GM23248 (cell line): ENCODE results near the gene PARP9. TPM values are rescaled to one million over a fixed set of nuclear protein-coding genes. Genes with fewer than 3 reads are reported as not detected.

ENCODE experiments used
- DNase-seq: peaks from one replicate; pipeline ENCODE4 v3.0.0-alpha.2; 2015
- H2AFZ ChIP-seq: fragments of 200-600 bp; sonication (generic); 2 replicates; pipeline ENCODE4 v1.6.1; 2016; ENCODE audit warnings: antibody characterized with exemption
- H3F3A ChIP-seq: fragments of 200-600 bp; sonication (generic); 2 replicates; pipeline ENCODE4 v1.6.1; 2016; ENCODE audit warnings: mild to moderate bottlenecking, antibody characterized with exemption, mixed run types; ENCODE audit not compliant: insufficient read depth
- H3K27ac ChIP-seq: fragments of 200-600 bp; sonication (generic); 2 replicates; pipeline ENCODE4 v1.5.1; 2016; ENCODE audit warnings: mild to moderate bottlenecking
- H3K27me3 ChIP-seq: fragments of 200-600 bp; sonication (generic); replicated peaks from 2 replicates; pipeline ENCODE4 v1.6.1; 2016; ENCODE audit warnings: mild to moderate bottlenecking; ENCODE audit not compliant: insufficient read depth
- H3K36me3 ChIP-seq: fragments of 200-600 bp; sonication (generic); 2 replicates; pipeline ENCODE4 v1.6.1; 2016; ENCODE audit warnings: low read depth, mild to moderate bottlenecking
- H3K4me1 ChIP-seq: fragments of 200-600 bp; sonication (generic); 2 replicates; pipeline ENCODE4 v1.6.1; 2016; ENCODE audit warnings: mild to moderate bottlenecking; ENCODE audit not compliant: insufficient read depth
- H3K4me2 ChIP-seq: fragments of 200-600 bp; sonication (generic); one replicate; pipeline ENCODE4 v1.6.1; 2016; ENCODE audit warnings: mild to moderate bottlenecking; ENCODE audit not compliant: unreplicated experiment
- H3K4me3 ChIP-seq: fragments of 200-600 bp; sonication (generic); 2 replicates; pipeline ENCODE4 v1.5.1; 2016; ENCODE audit warnings: mild to moderate bottlenecking
- H3K79me2 ChIP-seq: fragments of 200-600 bp; sonication (generic); 2 replicates; pipeline ENCODE4 v1.6.1; 2016; ENCODE audit warnings: mild to moderate bottlenecking; ENCODE audit not compliant: insufficient read depth
- H3K9ac ChIP-seq: fragments of 200-600 bp; sonication (generic); 2 replicates; pipeline ENCODE4 v1.6.1; 2016; ENCODE audit warnings: mild to moderate bottlenecking
- H3K9me2 ChIP-seq: fragments of 200-600 bp; sonication (generic); 2 replicates; pipeline ENCODE4 v1.6.1; 2016; ENCODE audit warnings: mixed run types, mild to moderate bottlenecking, moderate library complexity; ENCODE audit not compliant: insufficient read depth
- H3K9me3 ChIP-seq: fragments of 200-600 bp; sonication (generic); one replicate; pipeline ENCODE4 v1.6.1; 2017; ENCODE audit warnings: low read depth
- H4K20me1 ChIP-seq: fragments of 200-600 bp; sonication (generic); 2 replicates; pipeline ENCODE4 v1.6.0; 2016; ENCODE audit not compliant: insufficient read depth
- EZH2 ChIP-seq: fragments of 200-600 bp; sonication (generic); IDR thresholded peaks from 2 replicates; pipeline ENCODE4 v1.6.1; 2018; ENCODE audit warnings: antibody characterized with exemption, mild to moderate bottlenecking; ENCODE audit not compliant: insufficient read depth, poor library complexity, severe bottlenecking
- EZH2phosphoT487 ChIP-seq: fragments of 200-600 bp; sonication (generic); IDR thresholded peaks from 2 replicates; pipeline ENCODE4 v1.6.1; 2018; ENCODE audit warnings: antibody characterized with exemption, moderate library complexity, mild to moderate bottlenecking, low read depth; ENCODE audit not compliant: insufficient read depth
- WGBS, 2 experiments: methylation state at CpG; one replicate each; pipeline ENCODE4 v1.1.6; 2015 to 2017; ENCODE audit warnings: low lambda C conversion rate in 2 of 2, low coverage in 1 of 2; ENCODE audit errors: missing lambda C conversion rate in 2 of 2; 5-methylcytosine and 5-hydroxymethylcytosine counted together
- in situ Hi-C: fragments of 300-500 bp; cut with MboI; formaldehyde crosslinking; loops from 2 replicates; pipeline ENCODE4 v1.15.0; 2020
- polyA plus RNA-seq: library from polyadenylated mRNA; unstranded; fragments of >200 nt; fragmentation: Nextera tagmentation; extraction: Ambion mirVana; gene quantifications from 2 replicates; pipeline ENCODE4 v1.2.1, GENCODE V29; 2016
- total RNA-seq: library from RNA; depleted of rRNA; stranded (reverse); fragments of >200 nt; shearing (Covaris generic); gene quantifications from 2 replicates; pipeline ENCODE4 v1.2.3, GENCODE V29; 2014

Gene PARP9
- total and polyA plus RNA-seq, 2 experiments from 2014 or later: 13.7 to 16.4 TPM

GRCh38 chr3:122559906-122560305, 4.2 kb downstream of the PARP9 start:
- no peaks in the 10 kb centered on the region for H3F3A ChIP-seq
- H3K27me3 ChIP-seq: no peaks in the 10 kb centered on the region
- no peak overlapping the region for H3K4me3 ChIP-seq
- WGBS, 2 experiments: 90 to 92% methylated on average over 3 of the region's 3 CpGs
- H3K79me2 ChIP-seq: peaks cover 7% of the 10 kb centered on the region
- H3K4me2 ChIP-seq: no peak overlapping the region
- no peaks in the 10 kb centered on the region; the same call in 1 of the 2 replicates for H3K36me3 ChIP-seq
- no peak overlapping the region for H3K9ac ChIP-seq
- H3K27ac ChIP-seq: no peak overlapping the region
- no peak overlapping the region for H2AFZ ChIP-seq
- no peaks in the 10 kb centered on the region for H3K9me3 ChIP-seq
- no peaks in the 10 kb centered on the region for H4K20me1 ChIP-seq
- in situ Hi-C loops: no loop called here
- H3K4me1 ChIP-seq: peaks cover 13% of the 10 kb centered on the region
- DNase-seq: no peak
- H3K9me2 ChIP-seq: no peaks in the 10 kb centered on the region
- TF ChIP-seq EZH2 (no peak), EZH2phosphoT487 (no peak)

- Histone ChIP-seq H3K36me3 (no peaks in the 10 kb centered on the region; the same call in 1 of the 2 replicates), H3F3A (no peaks in the 10 kb centered on the region), H3K4me1 (peaks cover 10% of the 10 kb centered on the region; the same call in 1 of the 2 replicates), H3K9ac (no peak overlapping the region), H3K79me2 (no peaks in the 10 kb centered on the region), H4K20me1 (no peaks in the 10 kb centered on the region), H3K9me3 (no peaks in the 10 kb centered on the region), H3K27ac (no peak overlapping the region), H2AFZ (no peak overlapping the region), H3K4me3 (no peak overlapping the region), H3K9me2 (no peaks in the 10 kb centered on the region), H3K27me3 (no peaks in the 10 kb centered on the region), H3K4me2 (no peak overlapping the region)
- 91 to 92% methylated on average over 6 of the region's 6 CpGs for WGBS, 2 experiments
- DNase-seq: no peak
- in situ Hi-C loops: no loop called here
- no peak for TF ChIP-seq EZH2phosphoT487
- no peak for TF ChIP-seq EZH2
These were observed 5.5 kb downstream of the PARP9 start for GRCh38 chr3:122558605-122559004.

DNA sequence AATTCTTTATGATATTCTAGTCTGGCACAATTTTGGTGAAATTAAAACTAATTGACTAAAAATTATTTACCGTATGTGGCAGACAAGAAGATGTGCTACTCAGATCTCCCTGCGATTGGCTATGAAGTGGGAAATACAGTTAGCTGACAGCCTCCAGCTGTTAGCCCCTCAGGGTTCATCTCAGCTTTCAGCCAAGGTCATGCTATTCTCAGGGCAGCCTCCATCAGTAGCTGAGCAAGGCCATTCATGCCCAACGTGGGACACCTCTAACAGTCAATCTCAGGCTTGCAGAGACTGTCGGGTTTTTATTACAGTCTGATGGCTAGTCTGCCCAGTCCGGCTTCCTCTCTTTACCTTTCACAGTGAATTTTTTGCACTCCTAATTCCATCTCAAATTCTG, 6.7 kb downstream of the PARP9 start:
- WGBS, 2 experiments: 91 to 94% methylated on average over 5 of the region's 5 CpGs
- H3K9ac ChIP-seq: no peak overlapping the region
- in situ Hi-C loops: no loop called here

GRCh38 chr3:122555275-122556071, 8.6 kb downstream of the PARP9 start:
- Histone ChIP-seq H3K4me3 (no peak overlapping the region), H3F3A (no peaks in the 10 kb centered on the region), H3K9me3 (no peaks in the 10 kb centered on the region), H3K79me2 (no peaks in the 10 kb centered on the region), H3K4me2 (no peak overlapping the region), H3K9ac (no peak overlapping the region), H3K4me1 (no peaks in the 10 kb centered on the region), H3K27me3 (no peaks in the 10 kb centered on the region), H3K27ac (no peak overlapping the region), H3K36me3 (no peaks in the 10 kb centered on the region; the same call in 1 of the 2 replicates), H3K9me2 (no peaks in the 10 kb centered on the region), H4K20me1 (no peaks in the 10 kb centered on the region), H2AFZ (no peak overlapping the region)
- TF ChIP-seq EZH2phosphoT487: no peak
- TF ChIP-seq EZH2: no peak
- in situ Hi-C loops: no loop called here
- peak; percentile 32 for DNase-seq
- WGBS, 2 experiments: 44 to 49% methylated on average over 6 of the region's 6 CpGs

More for the DNA sequence above, 6.7 kb downstream of the PARP9 start:
- Histone ChIP-seq H3K4me1 (no peaks in the 10 kb centered on the region), H3K4me2 (no peak overlapping the region), H3K79me2 (no peaks in the 10 kb centered on the region), H3K36me3 (no peaks in the 10 kb centered on the region; the same call in 1 of the 2 replicates), H3K9me2 (no peaks in the 10 kb centered on the region), H3K9me3 (no peaks in the 10 kb centered on the region), H2AFZ (no peak overlapping the region), H4K20me1 (no peaks in the 10 kb centered on the region), H3K4me3 (no peak overlapping the region), H3K27ac (no peak overlapping the region), H3K27me3 (no peaks in the 10 kb centered on the region), H3F3A (no peaks in the 10 kb centered on the region)
- no peak for DNase-seq
- TF ChIP-seq EZH2 (no peak), EZH2phosphoT487 (no peak)
